NCI-H226 (cell line): ENCODE data around the gene ZNF618.
"Not testable (repeated sequence)": the region's sequence is repeated elsewhere in the genome, so short reads cannot be mapped to it uniquely, and the experiment has no call there.

ENCODE experiments used
- DNase-seq: peaks from one replicate; pipeline ENCODE4 v3.0.0-alpha.2; 2015

ZNF618 gene

DNA sequence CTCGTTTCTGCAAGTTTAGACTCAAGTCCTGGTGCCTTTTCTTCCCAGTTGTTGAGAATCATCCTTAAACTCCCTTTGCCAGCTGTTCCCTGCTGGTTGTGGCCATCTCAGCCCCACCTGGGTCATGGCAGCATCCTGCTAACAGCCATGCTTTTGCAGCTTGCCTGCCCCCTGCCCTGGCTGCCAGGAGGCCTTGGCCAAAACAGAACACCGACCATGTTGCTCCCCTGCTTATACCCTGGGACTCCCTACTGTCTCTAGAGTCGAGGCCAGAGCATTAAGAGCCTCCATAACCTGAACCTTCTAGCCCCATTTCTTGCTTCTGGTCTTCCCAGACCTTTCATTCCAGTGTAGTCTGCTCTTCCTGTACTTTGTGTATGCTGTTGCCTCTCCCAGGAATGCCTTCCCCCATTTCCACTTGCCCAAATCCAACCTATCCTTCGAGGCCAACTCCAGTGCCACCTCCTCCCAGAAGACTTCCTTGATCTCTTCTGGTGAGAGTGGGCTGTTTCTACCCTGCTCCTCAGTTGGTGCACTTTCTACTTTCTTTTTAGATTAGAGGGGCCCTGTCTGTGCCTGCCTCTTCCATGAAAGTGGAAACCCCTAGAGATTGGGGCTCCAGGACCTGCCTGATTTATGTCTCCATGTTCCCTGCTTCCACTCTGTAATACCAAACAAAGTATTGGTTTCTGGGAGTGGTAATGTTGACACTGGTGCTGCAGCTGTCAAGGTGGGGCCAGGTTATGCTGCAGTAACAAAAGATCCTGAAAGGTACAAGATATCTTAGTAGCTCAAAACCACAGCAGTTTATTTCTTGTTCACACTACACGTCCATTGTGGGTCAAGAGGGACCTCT is 113.8 kb downstream of the ZNF618 start:
- no peak for DNase-seq

- no peak for DNase-seq
Observed at GRCh38 chr9:113990570-113990907, 114.4 kb downstream of the ZNF618 start.

DNA sequence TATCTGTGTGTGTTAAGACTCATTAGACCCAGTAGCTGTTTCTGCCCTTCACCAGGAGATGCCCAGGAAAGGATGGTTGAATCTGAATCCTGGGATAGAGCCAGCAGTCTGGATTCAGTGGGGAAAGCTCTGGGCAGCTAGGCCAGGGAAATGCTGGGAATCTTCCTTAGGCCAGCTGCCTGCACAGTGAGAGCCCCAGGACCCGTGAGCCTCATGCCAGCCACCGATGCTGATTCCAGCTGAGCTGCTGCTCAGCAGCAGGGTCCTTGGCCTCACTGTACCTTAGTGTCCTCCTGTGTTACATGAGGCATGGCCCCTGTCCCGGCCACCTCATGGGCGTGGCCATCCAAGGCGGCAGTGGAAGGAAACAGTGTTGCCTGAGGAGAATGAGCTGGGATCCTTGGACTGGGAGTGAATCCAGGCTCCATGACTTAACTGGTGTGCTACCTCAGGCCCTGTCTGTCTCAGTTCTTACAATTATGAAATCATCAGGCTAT is 114.9 kb downstream of the ZNF618 start:
- peak; percentile 48 for DNase-seq

DNA sequence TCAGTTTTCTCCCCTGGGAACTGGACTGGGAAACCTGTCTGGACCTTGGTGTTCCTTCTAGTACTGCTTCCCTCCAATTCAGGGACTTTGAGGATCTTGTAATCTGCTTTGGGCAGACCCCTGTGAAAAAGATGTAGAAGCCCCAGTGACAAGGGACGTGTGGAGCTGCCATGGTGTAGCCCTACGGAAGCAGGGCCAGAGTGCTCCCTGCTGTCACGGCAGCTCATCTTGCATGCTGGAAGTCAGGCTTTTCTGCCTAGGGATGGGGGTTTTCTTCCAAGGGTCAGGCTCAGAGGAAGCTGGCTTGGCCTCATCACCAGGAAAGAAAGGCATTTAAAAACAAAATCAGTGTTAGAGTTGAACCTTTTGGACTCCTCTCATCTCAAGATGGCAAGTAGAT is 115.6 kb downstream of the ZNF618 start:
- DNase-seq, result no peak

- DNase-seq, result no peak
Observed at GRCh38 chr9:113992276-113992951, 116.3 kb downstream of the ZNF618 start.

DNA sequence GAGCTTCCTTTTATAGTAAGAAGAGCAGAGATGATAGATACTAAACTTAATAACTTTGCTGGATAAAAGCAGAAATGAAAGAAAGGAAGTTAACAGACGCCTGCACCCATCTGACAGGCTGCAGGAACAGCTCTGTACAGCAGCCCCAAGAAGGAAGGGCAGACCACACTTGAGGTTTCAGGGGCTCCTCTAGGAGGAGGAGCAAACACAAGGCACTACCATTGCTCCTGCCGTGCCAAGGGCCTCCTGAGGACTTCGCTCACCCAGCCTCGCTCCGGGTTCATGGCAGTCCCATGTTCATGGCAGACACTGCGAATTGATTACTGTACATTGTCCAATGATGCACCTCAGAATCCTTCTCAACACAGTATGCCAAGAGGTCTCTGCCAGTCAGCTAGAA is 116.9 kb downstream of the ZNF618 start:
- DNase-seq, result no peak

- peak; percentile 12 for DNase-seq
Observed at GRCh38 chr9:113993838-113994540, 117.9 kb downstream of the ZNF618 start.

GRCh38 chr9:113995401-113995800 is 119.3 kb downstream of the ZNF618 start:
- DNase-seq, result no peak

DNA sequence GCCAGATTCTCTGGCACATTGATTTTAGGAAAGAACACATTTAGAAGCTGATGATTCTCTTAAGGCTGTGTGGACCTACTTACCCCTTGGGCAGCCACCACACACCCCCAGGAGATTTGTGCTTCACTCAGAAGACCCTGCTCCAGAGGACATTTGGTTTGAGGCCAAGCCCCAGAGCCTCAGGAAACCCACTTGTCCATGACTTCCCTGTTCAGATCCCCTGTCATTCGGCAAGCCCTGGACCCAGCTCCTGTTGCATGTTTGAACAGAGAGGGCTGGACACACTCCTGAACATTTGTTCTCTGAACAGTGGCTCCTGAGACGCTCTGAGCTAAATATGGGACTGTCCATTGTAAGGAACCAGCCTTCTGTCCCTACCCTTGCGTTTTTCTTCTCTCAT is 119.9 kb downstream of the ZNF618 start:
- no peak for DNase-seq

DNA sequence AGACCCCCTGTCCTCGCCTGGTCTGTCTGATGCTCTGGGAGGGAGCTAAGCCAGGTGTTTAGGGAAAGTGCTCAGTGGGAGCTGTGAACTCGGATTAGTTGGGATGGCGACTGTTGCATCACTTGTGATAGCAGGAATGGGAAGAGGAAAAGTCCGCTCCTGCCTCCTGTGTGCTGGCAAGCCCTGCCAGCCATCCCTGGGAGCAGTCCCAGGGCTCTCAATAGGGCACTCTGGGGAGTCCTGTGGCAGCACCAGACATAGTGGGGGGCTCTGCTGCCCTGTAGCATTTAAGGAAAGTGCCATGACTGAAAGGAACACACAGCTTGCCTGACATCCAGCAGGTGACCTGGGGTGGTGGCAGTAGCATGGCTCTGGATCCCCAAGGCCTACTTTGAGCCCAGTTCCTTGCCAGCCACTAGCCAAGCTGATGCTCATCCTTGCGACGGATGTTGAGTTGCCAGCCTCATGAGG is 120.5 kb downstream of the ZNF618 start:
- DNase-seq, result no peak

GRCh38 chr9:113997064-113997463 is 121.0 kb downstream of the ZNF618 start:
- not testable (repeated sequence) for DNase-seq

GRCh38 chr9:113997610-113998009 is 121.5 kb downstream of the ZNF618 start:
- DNase-seq, result no peak

GRCh38 chr9:113998114-113998513 is 122.0 kb downstream of the ZNF618 start:
- DNase-seq, result no peak

DNA sequence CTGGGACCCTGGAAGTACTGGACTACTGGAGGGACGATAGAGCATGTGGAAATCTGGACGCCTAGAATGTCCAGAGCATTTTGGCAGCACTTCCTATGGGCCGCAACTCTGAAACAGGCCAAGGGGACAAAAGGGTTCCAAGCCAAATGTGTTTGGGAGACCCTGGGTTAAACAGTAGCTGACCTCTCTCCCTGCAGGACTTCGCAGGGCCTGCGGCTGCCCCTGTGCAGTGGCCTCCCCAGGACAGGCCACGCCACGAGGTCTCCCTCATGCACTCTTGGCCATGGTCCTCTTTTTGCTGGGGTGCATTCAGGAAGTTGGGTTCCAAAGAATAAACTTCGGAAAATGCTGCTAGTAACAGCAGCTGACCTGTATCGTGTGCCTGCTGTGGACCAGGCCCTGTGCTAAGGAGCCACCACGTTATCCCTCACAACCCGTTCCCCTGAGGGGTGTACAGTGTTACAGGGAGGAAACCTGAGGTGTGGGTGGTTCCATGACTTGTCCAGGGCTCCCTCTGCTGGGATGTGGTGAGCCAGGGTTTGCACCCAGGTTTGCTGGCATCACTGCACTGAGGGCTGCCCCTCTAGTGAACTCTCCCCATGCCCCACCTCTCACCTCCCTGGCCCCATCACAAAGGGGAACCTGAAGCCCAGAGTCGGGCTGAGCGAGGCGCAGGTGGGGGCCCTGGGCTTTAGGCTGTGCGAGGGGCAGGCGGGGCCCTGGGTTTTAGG is 122.6 kb downstream of the ZNF618 start:
- peak; percentile 9 for DNase-seq

DNA sequence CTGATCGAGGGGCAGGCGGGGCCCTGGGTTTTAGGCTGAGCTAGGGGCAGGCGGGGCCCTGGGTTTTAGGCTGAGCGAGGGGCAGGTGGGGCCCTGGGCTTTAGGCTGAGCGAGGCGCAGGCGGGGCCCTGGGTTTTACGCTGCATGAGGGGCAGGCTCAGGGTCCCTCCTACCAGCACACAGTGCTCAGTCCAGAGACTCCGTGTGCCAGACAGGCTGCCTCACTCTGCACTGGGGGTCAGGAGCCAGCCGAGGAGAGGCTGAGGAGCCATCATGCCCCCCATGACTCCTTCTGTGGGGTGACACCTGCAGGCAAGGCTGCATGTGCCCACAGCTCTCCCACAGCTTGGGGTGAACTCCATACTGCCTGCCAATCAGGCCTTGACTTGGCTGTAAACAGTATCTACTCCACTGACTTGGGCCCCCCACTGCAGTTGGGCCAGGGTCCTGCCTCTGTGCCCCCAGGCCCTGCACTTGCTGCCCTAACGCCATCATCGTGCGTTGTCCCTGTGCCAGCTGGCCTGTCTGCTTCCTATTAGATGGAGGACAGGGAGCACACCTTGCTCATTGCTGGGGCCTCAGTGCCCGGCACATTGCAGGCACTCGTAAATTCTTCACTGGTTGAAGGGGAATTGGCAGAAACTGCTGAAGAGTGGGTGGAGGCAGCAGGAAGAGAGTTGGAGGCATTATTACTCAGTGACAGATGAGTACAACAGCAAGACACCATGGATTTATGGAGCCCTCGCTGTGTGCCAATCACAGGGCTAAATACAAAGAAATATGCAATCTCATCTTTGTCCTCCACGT is 123.3 kb downstream of the ZNF618 start:
- no peak for DNase-seq

- DNase-seq, result no peak
Observed at GRCh38 chr9:114000063-114000454, 124.0 kb downstream of the ZNF618 start.

GRCh38 chr9:114000671-114001409 is 124.7 kb downstream of the ZNF618 start:
- no peak for DNase-seq

DNA sequence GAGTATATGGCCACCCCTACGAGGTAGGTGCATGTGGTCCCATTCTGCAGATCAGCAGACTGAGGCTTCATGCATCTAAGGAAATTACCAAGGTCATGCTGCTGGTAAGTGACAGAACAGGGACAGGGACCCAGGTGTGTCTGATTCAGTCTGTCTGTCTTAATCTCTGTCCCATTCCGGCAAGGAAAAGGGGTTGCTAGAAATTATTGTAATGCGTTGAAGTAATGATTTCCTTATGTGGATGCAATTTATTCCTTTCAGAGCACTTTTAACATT is 125.2 kb downstream of the ZNF618 start:
- DNase-seq, result no peak

- DNase-seq, result no peak
Observed at GRCh38 chr9:114001794-114002261, 125.7 kb downstream of the ZNF618 start.

- DNase-seq, result no peak
Observed at GRCh38 chr9:114002271-114002985, 126.3 kb downstream of the ZNF618 start.

DNA sequence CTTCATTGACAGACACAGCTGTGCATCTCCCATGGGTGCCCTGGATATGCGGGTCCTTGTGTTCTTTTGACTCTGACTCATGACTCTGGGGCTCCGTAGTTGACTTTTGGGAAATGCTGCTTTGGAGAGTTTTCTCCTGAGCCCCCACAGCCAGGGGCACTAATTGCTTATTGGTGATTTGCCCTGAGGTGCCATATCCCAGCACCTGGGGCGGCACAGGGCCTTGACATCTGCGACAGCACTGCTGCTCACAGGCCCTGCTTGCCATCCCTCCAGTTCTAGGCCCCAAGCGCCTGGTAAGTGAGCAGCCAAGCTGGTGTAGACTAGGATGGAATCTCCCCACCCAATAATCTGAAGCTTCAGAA is 126.9 kb downstream of the ZNF618 start:
- DNase-seq, result no peak
